WTC11 (cell line): ENCODE results near the gene SYT1. TPM values are rescaled to one million over a fixed set of nuclear protein-coding genes. Genes with fewer than 3 reads are reported as not detected.

Experiments used
- ATAC-seq: fragments of 200-7000 bp; cut with Tn5 transposase; 2 replicates; pipeline ENCODE4 v1.10.0; 2021; ENCODE audit warnings: mild to moderate bottlenecking, moderate library complexity
- CTCF ChIA-PET: fragments of 300-600 bp; sonication (Branson Sonifier 250); formaldehyde crosslinking; loops from one replicate; lab custom pipeline; 2021; ENCODE audit warnings: antibody characterized with exemption; lab: Charles Lee
- POLR2A ChIA-PET: fragments of 350-600 bp; sonication (Branson Sonifier 250); formaldehyde crosslinking; loops from one replicate; lab custom pipeline; 2021; ENCODE audit warnings: antibody characterized with exemption; lab: Charles Lee
- DNase-seq: peaks from one replicate; pipeline ENCODE4 v3.0.0; 2021; ENCODE audit warnings: low spot score
- H3K27ac Mint-ChIP-seq: 2 replicates; pipeline ENCODE4 v1.8.0; 2021; ENCODE audit warnings: mixed read lengths
- H3K27me3 Mint-ChIP-seq: 2 replicates; pipeline ENCODE4 v1.8.0; 2021; ENCODE audit warnings: low read depth, mild to moderate bottlenecking, moderate library complexity, mixed read lengths
- H3K36me3 Mint-ChIP-seq: 2 replicates; pipeline ENCODE4 v1.8.0; 2021; ENCODE audit warnings: mixed read lengths
- H3K4me1 Mint-ChIP-seq: 2 replicates; pipeline ENCODE4 v1.8.0; 2022; ENCODE audit warnings: mixed read lengths
- H3K4me3 Mint-ChIP-seq: 2 replicates; pipeline ENCODE4 v1.8.0; 2021; ENCODE audit warnings: mild to moderate bottlenecking, moderate library complexity, mixed read lengths
- H3K9me3 Mint-ChIP-seq: 2 replicates; pipeline ENCODE4 v1.8.0; 2021; ENCODE audit warnings: mixed read lengths
- ESRRA ChIP-seq: sonication (generic); formaldehyde crosslinking; IDR thresholded peaks from 2 replicates; pipeline ENCODE4 v1.8.1; 2022; ENCODE audit warnings: mild to moderate bottlenecking, missing genetic modification reagents, borderline replicate concordance
- JUN ChIP-seq: sonication (generic); formaldehyde crosslinking; IDR thresholded peaks from 2 replicates; pipeline ENCODE4 v1.8.0; 2023; ENCODE audit warnings: mild to moderate bottlenecking, missing genetic modification reagents
- NFATC4 ChIP-seq: fragments of 250-450 bp; sonication (Bioruptor Pico); IDR thresholded peaks from 2 replicates; pipeline ENCODE4 v1.9.0; 2021; ENCODE audit warnings: mild to moderate bottlenecking
- NFYB ChIP-seq: sonication (generic); formaldehyde crosslinking; conservative IDR thresholded peaks from 2 replicates; pipeline ENCODE4 v1.8.0; 2022; ENCODE audit warnings: low read depth, missing genetic modification reagents
- PRRX2 ChIP-seq: fragments of 250-450 bp; sonication (Bioruptor Pico); IDR thresholded peaks from 2 replicates; pipeline ENCODE4 v1.8.0; 2021; ENCODE audit warnings: mild to moderate bottlenecking
- RELA ChIP-seq: sonication (generic); formaldehyde crosslinking; IDR thresholded peaks from 2 replicates; pipeline ENCODE4 v1.8.1; 2022; ENCODE audit warnings: missing genetic modification reagents, mild to moderate bottlenecking, borderline replicate concordance
- ZNF138 ChIP-seq: sonication (generic); formaldehyde crosslinking; conservative IDR thresholded peaks from 2 replicates; pipeline ENCODE4 v1.8.1; 2022; ENCODE audit warnings: mild to moderate bottlenecking, moderate library complexity, missing genetic modification reagents
- ZNF317 ChIP-seq: sonication (generic); formaldehyde crosslinking; IDR thresholded peaks from 2 replicates; pipeline ENCODE4 v1.8.1; 2023; ENCODE audit warnings: low read depth, mild to moderate bottlenecking, moderate library complexity, missing genetic modification reagents, borderline replicate concordance
- ZNF671 ChIP-seq: fragments of 250-450 bp; sonication (Bioruptor Pico); IDR thresholded peaks from 2 replicates; pipeline ENCODE4 v1.8.0; 2021; ENCODE audit warnings: mild to moderate bottlenecking
- total RNA-seq: library from RNA; stranded (reverse); gene quantifications from 3 replicates; pipeline ENCODE4 v1.2.3, GENCODE V29; 2021
- TF ChIP-seq, protein P1 (sequence below): sonication (generic); formaldehyde crosslinking; IDR thresholded peaks from 2 replicates; pipeline ENCODE4 v1.8.0; 2022; ENCODE audit warnings: missing genetic modification reagents
- TF ChIP-seq, protein P2 (sequence below): sonication (generic); formaldehyde crosslinking; conservative IDR thresholded peaks from 2 replicates; pipeline ENCODE4 v1.8.1; 2023; ENCODE audit warnings: mild to moderate bottlenecking, low read depth, missing genetic modification reagents, moderate library complexity
- TF ChIP-seq, protein P3 (sequence below): fragments of 250-450 bp; sonication (Bioruptor Pico); IDR thresholded peaks from 2 replicates; pipeline ENCODE4 v1.9.0; 2021; ENCODE audit warnings: mild to moderate bottlenecking
- TF ChIP-seq, protein P4 (sequence below): fragments of 250-450 bp; sonication (Bioruptor Pico); conservative IDR thresholded peaks from 2 replicates; pipeline ENCODE4 v1.9.0; 2021; ENCODE audit warnings: mild to moderate bottlenecking
- TF ChIP-seq, protein P5 (sequence below): fragments of 200-600 bp; IDR thresholded peaks from 2 replicates; pipeline ENCODE4 v1.8.0; 2022; ENCODE audit warnings: antibody characterized with exemption
- TF ChIP-seq, protein P6 (sequence below): sonication (generic); formaldehyde crosslinking; IDR thresholded peaks from 2 replicates; pipeline ENCODE4 v1.8.0; 2022; ENCODE audit warnings: mild to moderate bottlenecking, missing genetic modification reagents
- TF ChIP-seq, protein P7 (sequence below): sonication (generic); formaldehyde crosslinking; IDR thresholded peaks from 2 replicates; pipeline ENCODE4 v1.8.1; 2023; ENCODE audit warnings: mild to moderate bottlenecking, missing genetic modification reagents

Gene SYT1
- total RNA-seq, 1 experiment from 2014 or later: 45.2 TPM

DNA sequence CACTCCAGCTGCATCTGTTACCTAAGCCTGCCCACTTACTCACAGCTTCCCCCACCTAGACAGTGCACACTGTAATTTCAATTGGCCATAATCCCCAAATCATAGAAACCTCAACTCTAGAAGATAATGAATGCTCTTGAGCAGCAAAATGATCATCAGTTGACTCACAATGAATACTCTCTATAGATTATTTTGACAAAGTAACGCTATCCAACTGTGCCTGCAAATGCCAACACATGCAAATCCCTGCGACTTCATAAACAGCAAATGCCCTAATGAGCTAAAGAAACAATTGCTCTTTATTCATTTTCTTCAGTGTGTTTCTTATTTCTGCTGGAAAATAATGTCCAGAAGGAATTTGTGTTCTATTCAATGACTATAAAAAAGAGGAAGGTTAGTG lies 506.7 kb downstream of the SYT1 start (continued):
- TF ChIP-seq, protein P1, sequence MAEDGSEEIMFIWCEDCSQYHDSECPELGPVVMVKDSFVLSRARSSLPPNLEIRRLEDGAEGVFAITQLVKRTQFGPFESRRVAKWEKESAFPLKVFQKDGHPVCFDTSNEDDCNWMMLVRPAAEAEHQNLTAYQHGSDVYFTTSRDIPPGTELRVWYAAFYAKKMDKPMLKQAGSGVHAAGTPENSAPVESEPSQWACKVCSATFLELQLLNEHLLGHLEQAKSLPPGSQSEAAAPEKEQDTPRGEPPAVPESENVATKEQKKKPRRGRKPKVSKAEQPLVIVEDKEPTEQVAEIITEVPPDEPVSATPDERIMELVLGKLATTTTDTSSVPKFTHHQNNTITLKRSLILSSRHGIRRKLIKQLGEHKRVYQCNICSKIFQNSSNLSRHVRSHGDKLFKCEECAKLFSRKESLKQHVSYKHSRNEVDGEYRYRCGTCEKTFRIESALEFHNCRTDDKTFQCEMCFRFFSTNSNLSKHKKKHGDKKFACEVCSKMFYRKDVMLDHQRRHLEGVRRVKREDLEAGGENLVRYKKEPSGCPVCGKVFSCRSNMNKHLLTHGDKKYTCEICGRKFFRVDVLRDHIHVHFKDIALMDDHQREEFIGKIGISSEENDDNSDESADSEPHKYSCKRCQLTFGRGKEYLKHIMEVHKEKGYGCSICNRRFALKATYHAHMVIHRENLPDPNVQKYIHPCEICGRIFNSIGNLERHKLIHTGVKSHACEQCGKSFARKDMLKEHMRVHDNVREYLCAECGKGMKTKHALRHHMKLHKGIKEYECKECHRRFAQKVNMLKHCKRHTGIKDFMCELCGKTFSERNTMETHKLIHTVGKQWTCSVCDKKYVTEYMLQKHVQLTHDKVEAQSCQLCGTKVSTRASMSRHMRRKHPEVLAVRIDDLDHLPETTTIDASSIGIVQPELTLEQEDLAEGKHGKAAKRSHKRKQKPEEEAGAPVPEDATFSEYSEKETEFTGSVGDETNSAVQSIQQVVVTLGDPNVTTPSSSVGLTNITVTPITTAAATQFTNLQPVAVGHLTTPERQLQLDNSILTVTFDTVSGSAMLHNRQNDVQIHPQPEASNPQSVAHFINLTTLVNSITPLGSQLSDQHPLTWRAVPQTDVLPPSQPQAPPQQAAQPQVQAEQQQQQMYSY (CRISPR knock-in tag): no peak
- TF ChIP-seq ESRRA (no peak), NFATC4 (CRISPR knock-in tag) (no peak), ZNF138 (CRISPR knock-in tag) (no peak), ZNF317 (no peak)
- TF ChIP-seq, protein P2, sequence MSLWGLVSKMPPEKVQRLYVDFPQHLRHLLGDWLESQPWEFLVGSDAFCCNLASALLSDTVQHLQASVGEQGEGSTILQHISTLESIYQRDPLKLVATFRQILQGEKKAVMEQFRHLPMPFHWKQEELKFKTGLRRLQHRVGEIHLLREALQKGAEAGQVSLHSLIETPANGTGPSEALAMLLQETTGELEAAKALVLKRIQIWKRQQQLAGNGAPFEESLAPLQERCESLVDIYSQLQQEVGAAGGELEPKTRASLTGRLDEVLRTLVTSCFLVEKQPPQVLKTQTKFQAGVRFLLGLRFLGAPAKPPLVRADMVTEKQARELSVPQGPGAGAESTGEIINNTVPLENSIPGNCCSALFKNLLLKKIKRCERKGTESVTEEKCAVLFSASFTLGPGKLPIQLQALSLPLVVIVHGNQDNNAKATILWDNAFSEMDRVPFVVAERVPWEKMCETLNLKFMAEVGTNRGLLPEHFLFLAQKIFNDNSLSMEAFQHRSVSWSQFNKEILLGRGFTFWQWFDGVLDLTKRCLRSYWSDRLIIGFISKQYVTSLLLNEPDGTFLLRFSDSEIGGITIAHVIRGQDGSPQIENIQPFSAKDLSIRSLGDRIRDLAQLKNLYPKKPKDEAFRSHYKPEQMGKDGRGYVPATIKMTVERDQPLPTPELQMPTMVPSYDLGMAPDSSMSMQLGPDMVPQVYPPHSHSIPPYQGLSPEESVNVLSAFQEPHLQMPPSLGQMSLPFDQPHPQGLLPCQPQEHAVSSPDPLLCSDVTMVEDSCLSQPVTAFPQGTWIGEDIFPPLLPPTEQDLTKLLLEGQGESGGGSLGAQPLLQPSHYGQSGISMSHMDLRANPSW (CRISPR knock-in tag): no peak
- TF ChIP-seq, protein P3, sequence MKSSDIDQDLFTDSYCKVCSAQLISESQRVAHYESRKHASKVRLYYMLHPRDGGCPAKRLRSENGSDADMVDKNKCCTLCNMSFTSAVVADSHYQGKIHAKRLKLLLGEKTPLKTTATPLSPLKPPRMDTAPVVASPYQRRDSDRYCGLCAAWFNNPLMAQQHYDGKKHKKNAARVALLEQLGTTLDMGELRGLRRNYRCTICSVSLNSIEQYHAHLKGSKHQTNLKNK (CRISPR knock-in tag): no peak
- TF ChIP-seq, protein P4, sequence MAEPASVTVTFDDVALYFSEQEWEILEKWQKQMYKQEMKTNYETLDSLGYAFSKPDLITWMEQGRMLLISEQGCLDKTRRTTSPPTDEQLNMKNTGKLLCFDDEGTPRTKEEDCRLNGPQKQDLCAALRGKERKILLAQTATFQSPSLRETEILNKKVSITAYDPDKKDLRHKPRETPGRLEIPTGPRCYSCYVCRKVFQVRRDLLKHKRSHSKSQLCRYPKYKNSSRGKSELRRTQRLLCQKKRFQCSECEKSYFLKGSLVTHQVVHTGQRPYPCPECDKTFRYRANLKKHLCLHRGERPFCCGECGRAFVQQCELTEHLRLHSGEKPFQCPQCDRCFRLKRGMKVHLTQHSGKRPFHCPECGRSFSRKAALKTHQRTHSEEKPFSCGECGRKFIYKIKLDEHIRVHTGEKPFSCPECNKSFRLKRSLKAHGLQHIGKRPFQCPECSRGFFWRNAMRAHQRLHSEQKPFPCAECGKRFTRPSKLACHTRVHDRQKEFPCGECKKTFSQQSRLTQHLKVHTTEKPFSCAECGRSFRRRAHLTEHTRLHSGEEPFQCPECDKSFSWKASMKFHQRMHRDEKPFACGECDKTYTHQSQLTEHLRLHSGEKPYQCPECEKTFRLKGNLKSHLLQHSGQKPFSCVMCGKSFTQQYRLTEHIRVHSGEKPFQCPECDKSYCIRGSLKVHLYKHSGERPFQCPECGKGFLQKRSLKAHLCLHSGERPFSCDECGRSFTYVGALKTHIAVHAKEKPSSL (CRISPR knock-in tag): no peak

DNA sequence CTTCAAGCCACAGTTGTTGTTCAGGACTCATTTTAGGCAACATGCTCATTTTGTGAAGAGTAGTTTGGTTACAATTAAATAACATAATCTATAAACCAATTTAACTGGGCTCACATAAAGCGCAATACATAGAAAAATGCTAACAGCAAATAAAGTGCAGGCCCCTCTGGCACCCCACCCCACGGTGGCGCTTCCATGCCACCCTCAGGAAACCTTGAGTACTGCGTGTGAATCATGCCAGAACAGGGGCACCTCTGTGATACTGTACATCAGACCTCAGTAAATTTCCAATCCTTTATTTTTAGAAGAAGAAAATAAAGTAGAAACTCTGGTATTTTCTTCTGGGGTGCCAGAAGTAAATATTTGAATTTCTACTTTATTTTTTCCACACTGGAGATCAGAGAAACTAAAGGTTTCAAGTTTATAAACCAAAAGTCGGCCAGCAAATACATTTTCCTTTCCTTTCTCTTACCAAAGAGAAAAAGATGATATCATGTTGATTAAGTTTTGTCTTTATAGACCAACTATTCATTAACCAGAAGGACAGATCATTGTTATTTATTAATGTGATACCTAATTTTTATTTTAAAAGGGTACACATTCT lies 509.4 kb downstream of the SYT1 start:
- TF ChIP-seq JUN (CRISPR knock-in tag): no peak
- TF ChIP-seq, protein P5, sequence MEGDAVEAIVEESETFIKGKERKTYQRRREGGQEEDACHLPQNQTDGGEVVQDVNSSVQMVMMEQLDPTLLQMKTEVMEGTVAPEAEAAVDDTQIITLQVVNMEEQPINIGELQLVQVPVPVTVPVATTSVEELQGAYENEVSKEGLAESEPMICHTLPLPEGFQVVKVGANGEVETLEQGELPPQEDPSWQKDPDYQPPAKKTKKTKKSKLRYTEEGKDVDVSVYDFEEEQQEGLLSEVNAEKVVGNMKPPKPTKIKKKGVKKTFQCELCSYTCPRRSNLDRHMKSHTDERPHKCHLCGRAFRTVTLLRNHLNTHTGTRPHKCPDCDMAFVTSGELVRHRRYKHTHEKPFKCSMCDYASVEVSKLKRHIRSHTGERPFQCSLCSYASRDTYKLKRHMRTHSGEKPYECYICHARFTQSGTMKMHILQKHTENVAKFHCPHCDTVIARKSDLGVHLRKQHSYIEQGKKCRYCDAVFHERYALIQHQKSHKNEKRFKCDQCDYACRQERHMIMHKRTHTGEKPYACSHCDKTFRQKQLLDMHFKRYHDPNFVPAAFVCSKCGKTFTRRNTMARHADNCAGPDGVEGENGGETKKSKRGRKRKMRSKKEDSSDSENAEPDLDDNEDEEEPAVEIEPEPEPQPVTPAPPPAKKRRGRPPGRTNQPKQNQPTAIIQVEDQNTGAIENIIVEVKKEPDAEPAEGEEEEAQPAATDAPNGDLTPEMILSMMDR: peak; percentile 76
- peaks cover 47% of the 10 kb centered on the region for H3K4me1 Mint-ChIP-seq
- H3K27ac Mint-ChIP-seq: no peak overlapping the region
- DNase-seq (peak; percentile 61), ATAC-seq (peak; percentile 93)
- H3K36me3 Mint-ChIP-seq: peaks cover under 1% of the 10 kb centered on the region
- POLR2A ChIA-PET: no interaction called here
- H3K4me3 Mint-ChIP-seq: no peak overlapping the region
- H3K27me3 Mint-ChIP-seq: no peaks in the 10 kb centered on the region
- no peaks in the 10 kb centered on the region for H3K9me3 Mint-ChIP-seq
- CTCF ChIA-PET: interaction anchor here (0.7 to 1.6 kb wide), 4 partner anchors 15 to 29 kb away, joined by 4 to 6 read pairs (median 4); no protein-coding TSS in a partner anchor

DNA sequence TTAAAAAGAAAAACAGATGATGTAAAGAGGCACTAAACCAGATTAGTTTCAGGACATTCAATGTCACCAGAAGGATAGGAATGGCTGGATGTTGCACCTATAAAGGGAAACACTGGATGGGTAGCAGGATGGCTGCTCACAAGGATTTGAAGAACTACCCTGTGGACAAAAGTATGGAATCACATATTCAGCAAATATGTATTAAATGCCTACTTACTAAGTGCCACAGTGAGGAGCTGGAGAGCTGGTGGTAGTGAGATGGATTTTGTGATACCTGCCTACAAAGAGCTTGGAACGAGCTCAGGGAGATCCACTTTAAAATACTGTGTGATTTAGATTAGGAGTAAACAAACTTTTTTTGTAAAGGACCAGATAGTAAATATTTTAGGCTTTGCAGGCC lies 510.0 kb downstream of the SYT1 start:
- ChIA-PET CTCF (interaction anchor here (0.6 to 1.6 kb wide), 6 partner anchors 12 to 883 kb away, joined by 3 to 6 read pairs (median 4); no protein-coding TSS in a partner anchor), POLR2A (no interaction called here)
- DNase-seq: no peak
- no peak for ATAC-seq
- Mint-ChIP-seq H3K4me1 (peaks cover 53% of the 10 kb centered on the region), H3K9me3 (no peaks in the 10 kb centered on the region), H3K4me3 (no peak overlapping the region), H3K27me3 (no peaks in the 10 kb centered on the region), H3K36me3 (no peaks in the 10 kb centered on the region), H3K27ac (no peak overlapping the region; the same call in 1 of the 2 replicates)
- TF ChIP-seq NFYB (CRISPR knock-in tag): no peak
- TF ChIP-seq, protein P6, sequence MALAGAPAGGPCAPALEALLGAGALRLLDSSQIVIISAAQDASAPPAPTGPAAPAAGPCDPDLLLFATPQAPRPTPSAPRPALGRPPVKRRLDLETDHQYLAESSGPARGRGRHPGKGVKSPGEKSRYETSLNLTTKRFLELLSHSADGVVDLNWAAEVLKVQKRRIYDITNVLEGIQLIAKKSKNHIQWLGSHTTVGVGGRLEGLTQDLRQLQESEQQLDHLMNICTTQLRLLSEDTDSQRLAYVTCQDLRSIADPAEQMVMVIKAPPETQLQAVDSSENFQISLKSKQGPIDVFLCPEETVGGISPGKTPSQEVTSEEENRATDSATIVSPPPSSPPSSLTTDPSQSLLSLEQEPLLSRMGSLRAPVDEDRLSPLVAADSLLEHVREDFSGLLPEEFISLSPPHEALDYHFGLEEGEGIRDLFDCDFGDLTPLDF: no peak
- TF ChIP-seq, protein P2 (CRISPR knock-in tag): no peak
- TF ChIP-seq, protein P7, sequence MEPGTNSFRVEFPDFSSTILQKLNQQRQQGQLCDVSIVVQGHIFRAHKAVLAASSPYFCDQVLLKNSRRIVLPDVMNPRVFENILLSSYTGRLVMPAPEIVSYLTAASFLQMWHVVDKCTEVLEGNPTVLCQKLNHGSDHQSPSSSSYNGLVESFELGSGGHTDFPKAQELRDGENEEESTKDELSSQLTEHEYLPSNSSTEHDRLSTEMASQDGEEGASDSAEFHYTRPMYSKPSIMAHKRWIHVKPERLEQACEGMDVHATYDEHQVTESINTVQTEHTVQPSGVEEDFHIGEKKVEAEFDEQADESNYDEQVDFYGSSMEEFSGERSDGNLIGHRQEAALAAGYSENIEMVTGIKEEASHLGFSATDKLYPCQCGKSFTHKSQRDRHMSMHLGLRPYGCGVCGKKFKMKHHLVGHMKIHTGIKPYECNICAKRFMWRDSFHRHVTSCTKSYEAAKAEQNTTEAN (CRISPR knock-in tag): no peak
- TF ChIP-seq PRRX2 (CRISPR knock-in tag): no peak
- no peak for TF ChIP-seq ZNF671 (CRISPR knock-in tag)
- TF ChIP-seq RELA (CRISPR knock-in tag): no peak
